ENCODE data around the gene ACSL4.
A peak's percentile ranks its signal among the peaks of the same experiment; 100 is the strongest.

DNA sequence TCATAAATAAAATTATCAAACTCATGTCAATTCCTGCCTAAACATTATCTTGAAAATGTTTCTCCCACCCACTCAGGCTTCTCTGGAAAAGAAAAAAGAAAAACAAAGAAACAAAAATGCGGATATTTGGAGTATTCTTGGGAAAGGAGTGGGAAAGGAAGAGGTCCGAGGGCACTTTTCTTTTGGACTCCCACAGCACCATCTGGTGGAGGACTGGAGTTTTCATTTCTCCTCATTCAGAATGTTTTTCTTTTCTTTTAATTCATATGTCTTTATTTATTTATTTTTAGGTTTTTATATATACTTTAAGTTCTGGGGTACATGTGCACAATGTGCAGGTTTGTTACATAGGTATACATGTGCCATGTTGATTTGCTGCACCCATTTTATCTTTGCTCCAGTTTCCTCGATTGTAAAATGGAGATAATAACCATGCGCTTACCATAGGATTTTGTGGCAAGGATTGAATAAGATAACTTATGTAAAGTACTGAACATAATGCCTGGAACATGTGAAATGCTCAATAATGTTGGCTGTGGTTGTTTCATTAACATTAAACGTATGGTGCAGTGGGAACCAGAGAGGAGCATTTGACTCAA is 100.1 kb downstream of the ACSL4 start:
- TF ChIP-seq, protein P1, sequence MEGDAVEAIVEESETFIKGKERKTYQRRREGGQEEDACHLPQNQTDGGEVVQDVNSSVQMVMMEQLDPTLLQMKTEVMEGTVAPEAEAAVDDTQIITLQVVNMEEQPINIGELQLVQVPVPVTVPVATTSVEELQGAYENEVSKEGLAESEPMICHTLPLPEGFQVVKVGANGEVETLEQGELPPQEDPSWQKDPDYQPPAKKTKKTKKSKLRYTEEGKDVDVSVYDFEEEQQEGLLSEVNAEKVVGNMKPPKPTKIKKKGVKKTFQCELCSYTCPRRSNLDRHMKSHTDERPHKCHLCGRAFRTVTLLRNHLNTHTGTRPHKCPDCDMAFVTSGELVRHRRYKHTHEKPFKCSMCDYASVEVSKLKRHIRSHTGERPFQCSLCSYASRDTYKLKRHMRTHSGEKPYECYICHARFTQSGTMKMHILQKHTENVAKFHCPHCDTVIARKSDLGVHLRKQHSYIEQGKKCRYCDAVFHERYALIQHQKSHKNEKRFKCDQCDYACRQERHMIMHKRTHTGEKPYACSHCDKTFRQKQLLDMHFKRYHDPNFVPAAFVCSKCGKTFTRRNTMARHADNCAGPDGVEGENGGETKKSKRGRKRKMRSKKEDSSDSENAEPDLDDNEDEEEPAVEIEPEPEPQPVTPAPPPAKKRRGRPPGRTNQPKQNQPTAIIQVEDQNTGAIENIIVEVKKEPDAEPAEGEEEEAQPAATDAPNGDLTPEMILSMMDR (IDR thresholded peaks at IDR 0.05) = peak; percentile 56
- TF ChIP-seq RAD21 (IDR thresholded peaks at IDR 0.05; ENCODE audit: low read length) (peak; percentile 55), RCOR1 (IDR thresholded peaks at IDR 0.05; ENCODE audit: low read length) (no peak), SMC3 (IDR thresholded peaks at IDR 0.05; ENCODE audit: low read depth, low read length) (peak; percentile 12; the same call in 1 of the 2 replicates), POLR2AphosphoS5 (IDR thresholded peaks at IDR 0.05; ENCODE audit: low read depth, low read length) (no peak)

Data from SK-N-SH (cell line).